ENCODE data around the gene MYO5B. TPM values are rescaled to one million over a fixed set of nuclear protein-coding genes. Genes with fewer than 3 reads are reported as not detected.

Gene MYO5B
- total RNA-seq, 4 donors from 2014 or later = 105 to 213 (median 183) TPM

GRCh38 chr18:50093366-50094064 is 101.4 kb downstream of the MYO5B start:
- Histone ChIP-seq H3K4me3 (no peak overlapping the region), H3K4me1 (peaks cover 0 to 15% (median 1%) of the 10 kb centered on the region in 4 donors), H3K36me3 (no peaks in the 10 kb centered on the region), H3K9me3 (no peaks in the 10 kb centered on the region), H3K27me3 (no peaks in the 10 kb centered on the region), H3K27ac (no peak overlapping the region)
- no peak for DNase-seq
- TF ChIP-seq POLR2A (IDR thresholded peaks at IDR 0.05) = no peak
- TF ChIP-seq CTCF (IDR thresholded peaks at IDR 0.05) = no peak

- no peaks in the 10 kb centered on the region for H3K9me3 ChIP-seq
- no peaks in the 10 kb centered on the region for H3K27me3 ChIP-seq
- TF ChIP-seq CTCF (IDR thresholded peaks at IDR 0.05) (no peak), POLR2A (IDR thresholded peaks at IDR 0.05) (no peak)
- H3K36me3 ChIP-seq = no peaks in the 10 kb centered on the region
- H3K27ac ChIP-seq = no peak overlapping the region
- H3K4me1 ChIP-seq = peaks cover 0 to 15% (median 1%) of the 10 kb centered on the region in 4 donors
- DNase-seq = no peak
- no peak overlapping the region for H3K4me3 ChIP-seq
These were observed 102.6 kb downstream of the MYO5B start for GRCh38 chr18:50092245-50092805.

GRCh38 chr18:50091509-50092244 is 103.3 kb downstream of the MYO5B start:
- DNase-seq = no peak
- TF ChIP-seq CTCF (IDR thresholded peaks at IDR 0.05) = no peak
- no peak for TF ChIP-seq POLR2A (IDR thresholded peaks at IDR 0.05)
- H3K27ac ChIP-seq = no peak overlapping the region
- peaks cover 0 to 15% (median 1%) of the 10 kb centered on the region in 4 donors for H3K4me1 ChIP-seq
- no peak overlapping the region for H3K4me3 ChIP-seq
- H3K9me3 ChIP-seq = no peaks in the 10 kb centered on the region
- no peaks in the 10 kb centered on the region for H3K27me3 ChIP-seq
- H3K36me3 ChIP-seq = no peaks in the 10 kb centered on the region

DNA sequence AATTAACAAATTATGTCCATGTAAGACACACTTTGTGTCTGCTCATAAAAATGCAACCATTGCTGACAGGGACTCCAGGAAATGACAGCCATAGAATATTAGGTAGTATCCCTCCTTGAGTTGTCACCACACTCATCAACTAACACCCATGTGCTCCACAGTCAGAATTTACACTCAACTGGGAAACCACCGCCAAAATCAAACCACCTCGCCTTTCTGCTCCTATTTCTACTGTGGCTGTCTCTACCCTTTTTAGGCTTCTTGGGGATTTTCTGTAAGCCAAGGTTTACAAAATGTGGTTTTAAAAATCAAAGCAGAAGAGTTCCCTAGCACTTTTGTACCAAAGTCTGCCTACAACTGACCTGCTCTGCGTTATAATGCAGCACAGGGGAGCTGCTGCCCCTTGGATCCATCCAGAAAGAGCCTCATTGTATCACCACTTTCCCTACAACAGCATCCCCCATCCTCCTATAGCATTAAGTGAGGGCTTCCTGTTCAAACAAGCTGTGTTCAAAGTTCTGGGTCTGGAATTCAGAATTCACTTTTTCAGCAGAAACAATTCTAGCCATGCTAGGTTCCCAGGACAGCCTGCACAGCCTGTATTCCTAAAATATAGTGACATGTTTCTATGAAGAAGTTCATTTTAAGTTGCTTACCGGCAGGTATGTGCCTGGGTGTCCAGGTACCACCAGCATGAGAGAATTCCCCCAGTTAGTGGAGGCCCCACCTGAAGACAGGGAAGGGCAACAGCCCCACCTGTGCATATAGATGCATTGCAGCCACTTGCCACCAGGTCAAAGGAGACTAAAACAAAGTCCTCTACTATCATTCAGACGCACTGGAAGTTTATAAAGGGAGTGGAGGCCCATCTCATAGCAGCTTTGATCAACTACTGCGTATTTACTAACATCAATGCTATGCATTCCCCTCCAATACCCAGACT is 104.3 kb downstream of the MYO5B start:
- Histone ChIP-seq H3K4me1 (peaks cover 0 to 15% (median 1%) of the 10 kb centered on the region in 4 donors), H3K4me3 (no peak overlapping the region), H3K9me3 (no peaks in the 10 kb centered on the region), H3K27me3 (no peaks in the 10 kb centered on the region), H3K27ac (no peak overlapping the region), H3K36me3 (no peaks in the 10 kb centered on the region)
- DNase-seq = no peak
- TF ChIP-seq POLR2A (IDR thresholded peaks at IDR 0.05) (no peak), CTCF (IDR thresholded peaks at IDR 0.05) (no peak)

GRCh38 chr18:50089702-50090101 is 105.2 kb downstream of the MYO5B start:
- Histone ChIP-seq H3K4me3 (no peak overlapping the region), H3K27ac (no peak overlapping the region), H3K27me3 (no peaks in the 10 kb centered on the region), H3K9me3 (no peaks in the 10 kb centered on the region), H3K36me3 (no peaks in the 10 kb centered on the region), H3K4me1 (peaks cover 0 to 15% (median 1%) of the 10 kb centered on the region in 4 donors)
- DNase-seq = no peak
- TF ChIP-seq CTCF (IDR thresholded peaks at IDR 0.05) (no peak), POLR2A (IDR thresholded peaks at IDR 0.05) (no peak)

All from Peyer's patch (tissue), 4 donors.